AG09319 (cell line): ENCODE data around the gene SLBP.

Experiments used
- DNase-seq: peaks from one replicate; pipeline ENCODE4 v3.0.0-alpha.2; 2010; ENCODE audit warnings: low read depth; ENCODE audit errors: extremely low read depth
- TF ChIP-seq, protein P1 (sequence below): IDR thresholded peaks from 2 replicates; pipeline ENCODE4 v1.5.1; 2011; ENCODE audit warnings: low read depth, mild to moderate bottlenecking, inconsistent platforms, low read length, moderate library complexity

SLBP gene

GRCh38 chr4:1757836-1758235 is 45.7 kb upstream of the SLBP start:
- DNase-seq, result no peak
- TF ChIP-seq, protein P1, sequence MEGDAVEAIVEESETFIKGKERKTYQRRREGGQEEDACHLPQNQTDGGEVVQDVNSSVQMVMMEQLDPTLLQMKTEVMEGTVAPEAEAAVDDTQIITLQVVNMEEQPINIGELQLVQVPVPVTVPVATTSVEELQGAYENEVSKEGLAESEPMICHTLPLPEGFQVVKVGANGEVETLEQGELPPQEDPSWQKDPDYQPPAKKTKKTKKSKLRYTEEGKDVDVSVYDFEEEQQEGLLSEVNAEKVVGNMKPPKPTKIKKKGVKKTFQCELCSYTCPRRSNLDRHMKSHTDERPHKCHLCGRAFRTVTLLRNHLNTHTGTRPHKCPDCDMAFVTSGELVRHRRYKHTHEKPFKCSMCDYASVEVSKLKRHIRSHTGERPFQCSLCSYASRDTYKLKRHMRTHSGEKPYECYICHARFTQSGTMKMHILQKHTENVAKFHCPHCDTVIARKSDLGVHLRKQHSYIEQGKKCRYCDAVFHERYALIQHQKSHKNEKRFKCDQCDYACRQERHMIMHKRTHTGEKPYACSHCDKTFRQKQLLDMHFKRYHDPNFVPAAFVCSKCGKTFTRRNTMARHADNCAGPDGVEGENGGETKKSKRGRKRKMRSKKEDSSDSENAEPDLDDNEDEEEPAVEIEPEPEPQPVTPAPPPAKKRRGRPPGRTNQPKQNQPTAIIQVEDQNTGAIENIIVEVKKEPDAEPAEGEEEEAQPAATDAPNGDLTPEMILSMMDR, result no peak

GRCh38 chr4:1756893-1757779 is 45.0 kb upstream of the SLBP start:
- DNase-seq, result no peak
- TF ChIP-seq, protein P1, result no peak

DNA sequence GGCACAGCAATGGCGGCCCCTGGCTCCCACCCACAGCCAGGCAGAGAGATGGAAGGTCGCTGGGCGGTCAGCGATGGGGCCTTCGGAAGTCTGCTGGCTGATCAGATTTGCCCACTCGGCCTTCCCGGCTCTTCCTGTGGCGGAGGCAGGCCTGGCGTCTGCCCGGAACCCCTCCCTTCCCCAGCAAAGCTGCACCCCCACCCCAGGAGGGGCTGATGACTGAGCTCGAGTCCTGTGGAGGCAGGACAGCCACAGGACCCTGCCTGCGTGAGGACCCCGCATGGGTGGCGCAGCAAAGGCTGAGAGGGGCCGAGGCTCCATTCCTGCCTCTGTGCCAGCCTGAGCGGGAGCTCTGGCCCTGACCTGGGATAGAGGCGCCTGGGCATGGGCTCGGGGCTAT is 44.0 kb upstream of the SLBP start:
- TF ChIP-seq, protein P1, result no peak
- no peak for DNase-seq

DNA sequence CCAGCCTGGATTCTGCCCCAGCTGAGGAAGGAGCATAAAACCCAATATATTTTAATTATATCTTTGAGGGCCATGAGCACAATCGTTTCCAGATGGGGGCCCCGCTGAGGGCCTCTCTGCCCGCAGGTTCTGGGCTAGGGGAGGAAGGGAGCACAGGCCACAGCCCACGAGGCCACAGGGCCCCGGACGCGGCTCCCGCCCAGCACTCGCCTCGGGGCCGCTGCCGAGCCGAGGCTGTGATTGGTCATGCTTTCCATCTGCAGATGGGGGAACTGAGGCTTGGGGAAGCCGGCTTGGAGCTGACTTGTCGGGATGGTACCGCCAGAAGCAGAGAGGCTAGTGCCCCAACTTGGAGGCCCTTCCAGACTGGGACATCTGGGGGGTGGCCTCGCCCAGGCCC is 43.2 kb upstream of the SLBP start:
- DNase-seq, result no peak
- TF ChIP-seq, protein P1, result no peak

- DNase-seq, result no peak
- TF ChIP-seq, protein P1, result no peak
Measured at GRCh38 chr4:1754336-1754735, 42.2 kb upstream of the SLBP start.

DNA sequence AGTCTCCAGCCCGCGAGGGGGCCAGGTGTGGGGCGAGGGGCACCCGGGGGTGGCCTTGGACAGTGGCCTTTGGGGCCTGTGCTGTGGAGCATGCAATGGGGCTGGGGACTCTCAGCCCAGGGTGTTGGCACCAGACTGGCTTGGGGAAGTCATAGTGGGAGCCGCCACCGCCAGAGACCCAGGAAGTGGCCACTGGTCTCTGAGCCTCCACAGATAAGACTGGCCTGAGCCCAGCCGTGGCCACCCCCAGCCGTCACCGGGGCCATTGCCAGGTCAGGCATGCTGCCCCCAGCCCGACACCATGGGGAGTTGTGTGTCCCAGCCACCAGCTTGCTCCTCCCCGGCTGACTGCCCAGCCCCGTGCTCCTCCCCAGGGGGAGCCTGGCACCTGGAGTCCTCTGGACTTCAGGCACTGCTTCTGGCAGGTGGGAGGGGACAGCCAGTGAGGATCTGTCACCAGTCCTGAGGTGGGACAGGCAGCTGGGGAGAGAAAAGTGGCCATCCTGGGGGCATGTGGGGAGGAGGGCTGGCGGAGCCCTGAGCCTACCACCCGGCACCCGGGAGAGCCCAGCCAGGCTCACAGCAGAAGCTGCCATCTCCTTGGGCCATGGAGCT is 41.7 kb upstream of the SLBP start:
- no peak for DNase-seq
- TF ChIP-seq, protein P1, result no peak

DNA sequence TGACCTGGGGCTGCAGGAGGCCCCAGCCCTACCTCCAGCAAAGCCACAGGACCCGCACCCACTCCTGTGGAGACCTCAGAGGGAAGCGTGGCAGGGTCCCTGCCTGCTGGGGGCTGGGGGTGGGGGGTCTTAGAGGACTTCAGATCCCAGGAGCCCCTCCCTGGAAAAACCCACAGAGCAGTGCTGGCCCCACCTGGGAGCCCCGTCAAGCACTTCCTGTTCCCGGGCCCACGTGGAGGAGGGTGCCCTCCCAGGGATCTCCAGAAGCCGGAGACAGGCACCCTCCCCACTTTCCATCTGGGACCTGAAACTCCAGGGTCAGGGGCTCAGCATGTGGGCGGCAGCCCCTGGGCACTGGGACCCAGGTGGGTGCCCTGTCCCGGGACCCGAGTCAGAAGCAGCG is 41.2 kb upstream of the SLBP start:
- TF ChIP-seq, protein P1, result no peak
- no peak for DNase-seq
